Measurements from ENCODE around the gene SUSD4. TPM values are rescaled to one million over a fixed set of nuclear protein-coding genes. Genes with fewer than 3 reads are reported as not detected.
"Not testable (repeated sequence)": the region's sequence is repeated elsewhere in the genome, so short reads cannot be mapped to it uniquely, and the experiment has no call there.

The SUSD4 gene
- total RNA-seq, 1 donor from 2014 or later: 0.84 TPM

GRCh38 chr1:223260712-223261111 lies 103.3 kb downstream of the SUSD4 start:
- Histone ChIP-seq H3K27me3 (ENCODE audit: control insufficient read depth, insufficient read depth, low read length) (peaks cover 3% of the 10 kb centered on the region), H3K4me3 (ENCODE audit: low read depth, low read length) (no peak overlapping the region), H3K36me3 (ENCODE audit: control insufficient read depth, insufficient read depth, low read length) (no peaks in the 10 kb centered on the region)
- DNase-seq (ENCODE audit: low read depth): no peak
- TF ChIP-seq, protein P1, sequence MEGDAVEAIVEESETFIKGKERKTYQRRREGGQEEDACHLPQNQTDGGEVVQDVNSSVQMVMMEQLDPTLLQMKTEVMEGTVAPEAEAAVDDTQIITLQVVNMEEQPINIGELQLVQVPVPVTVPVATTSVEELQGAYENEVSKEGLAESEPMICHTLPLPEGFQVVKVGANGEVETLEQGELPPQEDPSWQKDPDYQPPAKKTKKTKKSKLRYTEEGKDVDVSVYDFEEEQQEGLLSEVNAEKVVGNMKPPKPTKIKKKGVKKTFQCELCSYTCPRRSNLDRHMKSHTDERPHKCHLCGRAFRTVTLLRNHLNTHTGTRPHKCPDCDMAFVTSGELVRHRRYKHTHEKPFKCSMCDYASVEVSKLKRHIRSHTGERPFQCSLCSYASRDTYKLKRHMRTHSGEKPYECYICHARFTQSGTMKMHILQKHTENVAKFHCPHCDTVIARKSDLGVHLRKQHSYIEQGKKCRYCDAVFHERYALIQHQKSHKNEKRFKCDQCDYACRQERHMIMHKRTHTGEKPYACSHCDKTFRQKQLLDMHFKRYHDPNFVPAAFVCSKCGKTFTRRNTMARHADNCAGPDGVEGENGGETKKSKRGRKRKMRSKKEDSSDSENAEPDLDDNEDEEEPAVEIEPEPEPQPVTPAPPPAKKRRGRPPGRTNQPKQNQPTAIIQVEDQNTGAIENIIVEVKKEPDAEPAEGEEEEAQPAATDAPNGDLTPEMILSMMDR (IDR thresholded peaks at IDR 0.05; ENCODE audit: insufficient read depth, low read length, poor library complexity, severe bottlenecking): no peak

- TF ChIP-seq, protein P1 (IDR thresholded peaks at IDR 0.05; ENCODE audit: insufficient read depth, low read length, poor library complexity, severe bottlenecking): no peak
- DNase-seq (ENCODE audit: low read depth): no peak
- H3K27me3 ChIP-seq (ENCODE audit: control insufficient read depth, insufficient read depth, low read length): no peaks in the 10 kb centered on the region
- H3K4me3 ChIP-seq (ENCODE audit: low read depth, low read length): no peak overlapping the region
- H3K36me3 ChIP-seq (ENCODE audit: control insufficient read depth, insufficient read depth, low read length): no peaks in the 10 kb centered on the region
Observed at GRCh38 chr1:223259462-223259861, 104.5 kb downstream of the SUSD4 start.

GRCh38 chr1:223258751-223259198 lies 105.2 kb downstream of the SUSD4 start:
- peak; percentile 47 for DNase-seq (ENCODE audit: low read depth)
- TF ChIP-seq, protein P1 (IDR thresholded peaks at IDR 0.05; ENCODE audit: insufficient read depth, low read length, poor library complexity, severe bottlenecking): no peak
- H3K36me3 ChIP-seq (ENCODE audit: control insufficient read depth, insufficient read depth, low read length): no peaks in the 10 kb centered on the region
- no peak overlapping the region for H3K4me3 ChIP-seq (ENCODE audit: low read depth, low read length)
- H3K27me3 ChIP-seq (ENCODE audit: control insufficient read depth, insufficient read depth, low read length): no peaks in the 10 kb centered on the region

GRCh38 chr1:223257856-223258550 lies 106.0 kb downstream of the SUSD4 start:
- Histone ChIP-seq H3K4me3 (ENCODE audit: low read depth, low read length) (no peak overlapping the region), H3K36me3 (ENCODE audit: control insufficient read depth, insufficient read depth, low read length) (no peaks in the 10 kb centered on the region), H3K27me3 (ENCODE audit: control insufficient read depth, insufficient read depth, low read length) (no peaks in the 10 kb centered on the region)
- DNase-seq (ENCODE audit: low read depth): no peak
- TF ChIP-seq, protein P1 (IDR thresholded peaks at IDR 0.05; ENCODE audit: insufficient read depth, low read length, poor library complexity, severe bottlenecking): no peak

GRCh38 chr1:223256034-223256433 lies 107.9 kb downstream of the SUSD4 start:
- no peaks in the 10 kb centered on the region for H3K27me3 ChIP-seq (ENCODE audit: control insufficient read depth, insufficient read depth, low read length)
- no peak for DNase-seq (ENCODE audit: low read depth)
- H3K36me3 ChIP-seq (ENCODE audit: control insufficient read depth, insufficient read depth, low read length): no peaks in the 10 kb centered on the region
- TF ChIP-seq, protein P1 (IDR thresholded peaks at IDR 0.05; ENCODE audit: insufficient read depth, low read length, poor library complexity, severe bottlenecking): no peak
- H3K4me3 ChIP-seq (ENCODE audit: low read depth, low read length): no peak overlapping the region

- TF ChIP-seq, protein P1 (IDR thresholded peaks at IDR 0.05; ENCODE audit: insufficient read depth, low read length, poor library complexity, severe bottlenecking): no peak
- DNase-seq (ENCODE audit: low read depth): no peak
- Histone ChIP-seq H3K27me3 (ENCODE audit: control insufficient read depth, insufficient read depth, low read length) (no peaks in the 10 kb centered on the region), H3K36me3 (ENCODE audit: control insufficient read depth, insufficient read depth, low read length) (no peaks in the 10 kb centered on the region), H3K4me3 (ENCODE audit: low read depth, low read length) (no peak overlapping the region)
Observed at GRCh38 chr1:223253916-223254315, 110.1 kb downstream of the SUSD4 start.

- H3K4me3 ChIP-seq (ENCODE audit: low read depth, low read length); H3K27me3 ChIP-seq (ENCODE audit: control insufficient read depth, insufficient read depth, low read length); H3K36me3 ChIP-seq (ENCODE audit: control insufficient read depth, insufficient read depth, low read length); DNase-seq (ENCODE audit: low read depth): not testable (repeated sequence)
Observed at GRCh38 chr1:223251387-223251786, 112.6 kb downstream of the SUSD4 start.
